OCI-LY3 (cell line): ENCODE data around the gene MAST2.

ENCODE experiments used
- EZH2phosphoT487 ChIP-seq: fragments of 200-600 bp; shearing (Covaris generic); IDR thresholded peaks from 2 replicates; pipeline ENCODE4 v1.6.1; 2018; ENCODE audit warnings: antibody characterized with exemption, mixed run types, low read depth
- TF ChIP-seq, protein P1 (sequence below): fragments of 200-600, 300-600 bp; sonication (generic); IDR thresholded peaks from 2 replicates; pipeline ENCODE4 v1.5.1; 2014; ENCODE audit warnings: antibody characterized with exemption, low read length, low read depth

DNA sequence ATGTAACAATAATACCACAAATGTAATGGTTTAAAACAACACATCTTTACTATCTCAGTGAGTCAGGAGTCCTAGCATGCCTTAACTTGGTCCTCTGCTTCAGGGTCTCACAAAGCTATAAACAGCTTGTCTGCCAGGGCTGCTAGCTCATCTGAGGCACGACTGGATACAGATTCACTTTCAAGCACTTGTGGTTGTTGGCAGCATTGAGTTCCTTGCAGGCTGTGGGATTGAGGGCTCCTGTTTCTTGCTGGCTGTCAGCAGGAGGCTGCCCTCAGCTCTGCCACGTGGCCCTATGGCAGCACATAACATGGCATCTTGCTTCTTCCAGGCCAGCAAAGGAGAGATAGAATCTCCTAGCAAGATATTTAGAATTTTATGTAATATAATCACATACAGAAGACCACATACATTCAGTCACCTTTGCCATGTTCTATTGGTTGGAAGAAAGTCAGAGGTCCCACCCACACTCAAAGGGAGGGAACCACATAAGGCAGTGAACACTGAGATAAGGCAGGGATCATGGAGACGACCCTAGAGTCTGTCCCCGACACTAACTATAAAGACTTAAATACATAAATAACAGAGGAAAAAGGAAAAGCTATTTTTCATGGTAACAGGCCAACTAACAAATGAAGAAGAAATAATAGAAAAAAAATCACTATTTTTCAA, 34.0 kb upstream of the MAST2 start:
- TF ChIP-seq, protein P1, sequence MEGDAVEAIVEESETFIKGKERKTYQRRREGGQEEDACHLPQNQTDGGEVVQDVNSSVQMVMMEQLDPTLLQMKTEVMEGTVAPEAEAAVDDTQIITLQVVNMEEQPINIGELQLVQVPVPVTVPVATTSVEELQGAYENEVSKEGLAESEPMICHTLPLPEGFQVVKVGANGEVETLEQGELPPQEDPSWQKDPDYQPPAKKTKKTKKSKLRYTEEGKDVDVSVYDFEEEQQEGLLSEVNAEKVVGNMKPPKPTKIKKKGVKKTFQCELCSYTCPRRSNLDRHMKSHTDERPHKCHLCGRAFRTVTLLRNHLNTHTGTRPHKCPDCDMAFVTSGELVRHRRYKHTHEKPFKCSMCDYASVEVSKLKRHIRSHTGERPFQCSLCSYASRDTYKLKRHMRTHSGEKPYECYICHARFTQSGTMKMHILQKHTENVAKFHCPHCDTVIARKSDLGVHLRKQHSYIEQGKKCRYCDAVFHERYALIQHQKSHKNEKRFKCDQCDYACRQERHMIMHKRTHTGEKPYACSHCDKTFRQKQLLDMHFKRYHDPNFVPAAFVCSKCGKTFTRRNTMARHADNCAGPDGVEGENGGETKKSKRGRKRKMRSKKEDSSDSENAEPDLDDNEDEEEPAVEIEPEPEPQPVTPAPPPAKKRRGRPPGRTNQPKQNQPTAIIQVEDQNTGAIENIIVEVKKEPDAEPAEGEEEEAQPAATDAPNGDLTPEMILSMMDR, result no peak
- TF ChIP-seq EZH2phosphoT487, result no peak
